ENCODE data around the gene SH3BGRL2.
"Not testable (repeated sequence)": the region's sequence is repeated elsewhere in the genome, so short reads cannot be mapped to it uniquely, and the experiment has no call there.

The SH3BGRL2 gene

GRCh38 chr6:79614326-79615305 lies 16.5 kb upstream of the SH3BGRL2 start:
- H3K9me3 ChIP-seq (ENCODE audit: control insufficient read depth in 2 of 2, low read length in 2 of 2) = no peaks in the 10 kb centered on the region
- no peaks in the 10 kb centered on the region for H3K4me1 ChIP-seq (ENCODE audit: control insufficient read depth, insufficient read depth, low read length)
- H3K9ac ChIP-seq (ENCODE audit: low read length in 2 of 2) = no peak overlapping the region

GRCh38 chr6:79617518-79617941 lies 13.6 kb upstream of the SH3BGRL2 start:
- no peak overlapping the region for H3K27ac ChIP-seq (ENCODE audit: low read length)
- H3K9me3 ChIP-seq (ENCODE audit: control insufficient read depth in 2 of 2, low read length in 2 of 2) = no peaks in the 10 kb centered on the region
- no peaks in the 10 kb centered on the region for H3K27me3 ChIP-seq (ENCODE audit: control insufficient read depth in 1 of 2, insufficient read depth in 2 of 2, low read length in 2 of 2)
- no peak overlapping the region for H3K4me3 ChIP-seq (ENCODE audit: low read length in 2 of 2)
- H3K36me3 ChIP-seq (ENCODE audit: control insufficient read depth in 2 of 2, insufficient read depth in 2 of 2, low read length in 2 of 2) = no peaks in the 10 kb centered on the region
- no peaks in the 10 kb centered on the region for H3K4me1 ChIP-seq (ENCODE audit: control insufficient read depth, insufficient read depth, low read length)
- no peak overlapping the region for H3K9ac ChIP-seq (ENCODE audit: low read length in 2 of 2)

More at GRCh38 chr6:79614326-79615305, 16.5 kb upstream of the SH3BGRL2 start:
- Histone ChIP-seq H3K4me3 (ENCODE audit: low read length in 2 of 2) (no peak overlapping the region), H3K27ac (ENCODE audit: low read length) (no peak overlapping the region), H3K36me3 (ENCODE audit: control insufficient read depth in 2 of 2, insufficient read depth in 2 of 2, low read length in 2 of 2) (no peaks in the 10 kb centered on the region), H3K27me3 (ENCODE audit: control insufficient read depth in 1 of 2, insufficient read depth in 2 of 2, low read length in 2 of 2) (no peaks in the 10 kb centered on the region)

GRCh38 chr6:79618425-79618824 lies 12.7 kb upstream of the SH3BGRL2 start:
- H3K9me3 ChIP-seq (ENCODE audit: control insufficient read depth in 2 of 2, low read length in 2 of 2); H3K9ac ChIP-seq (ENCODE audit: low read length in 2 of 2); H3K4me1 ChIP-seq (ENCODE audit: control insufficient read depth, insufficient read depth, low read length); H3K36me3 ChIP-seq (ENCODE audit: control insufficient read depth in 2 of 2, insufficient read depth in 2 of 2, low read length in 2 of 2); H3K27ac ChIP-seq (ENCODE audit: low read length); H3K27me3 ChIP-seq (ENCODE audit: control insufficient read depth in 1 of 2, insufficient read depth in 2 of 2, low read length in 2 of 2); H3K4me3 ChIP-seq (ENCODE audit: low read length in 2 of 2): not testable (repeated sequence)

- H3K36me3 ChIP-seq (ENCODE audit: control insufficient read depth in 2 of 2, insufficient read depth in 2 of 2, low read length in 2 of 2) = no peaks in the 10 kb centered on the region
- no peaks in the 10 kb centered on the region for H3K4me1 ChIP-seq (ENCODE audit: control insufficient read depth, insufficient read depth, low read length)
- H3K4me3 ChIP-seq (ENCODE audit: low read length in 2 of 2) = no peak overlapping the region
- H3K27me3 ChIP-seq (ENCODE audit: control insufficient read depth in 1 of 2, insufficient read depth in 2 of 2, low read length in 2 of 2) = no peaks in the 10 kb centered on the region
- H3K27ac ChIP-seq (ENCODE audit: low read length) = no peak overlapping the region
- no peak overlapping the region for H3K9ac ChIP-seq (ENCODE audit: low read length in 2 of 2)
- H3K9me3 ChIP-seq (ENCODE audit: control insufficient read depth in 2 of 2, low read length in 2 of 2) = no peaks in the 10 kb centered on the region
Observed at GRCh38 chr6:79621579-79621978, 9.6 kb upstream of the SH3BGRL2 start.

GRCh38 chr6:79622364-79622763 lies 8.8 kb upstream of the SH3BGRL2 start:
- H3K27me3 ChIP-seq (ENCODE audit: control insufficient read depth in 1 of 2, insufficient read depth in 2 of 2, low read length in 2 of 2) = no peaks in the 10 kb centered on the region
- H3K9ac ChIP-seq (ENCODE audit: low read length in 2 of 2) = no peak overlapping the region
- H3K4me1 ChIP-seq (ENCODE audit: control insufficient read depth, insufficient read depth, low read length) = no peaks in the 10 kb centered on the region
- H3K4me3 ChIP-seq (ENCODE audit: low read length in 2 of 2) = no peak overlapping the region
- no peak overlapping the region for H3K27ac ChIP-seq (ENCODE audit: low read length)
- H3K36me3 ChIP-seq (ENCODE audit: control insufficient read depth in 2 of 2, insufficient read depth in 2 of 2, low read length in 2 of 2) = no peaks in the 10 kb centered on the region
- no peaks in the 10 kb centered on the region for H3K9me3 ChIP-seq (ENCODE audit: control insufficient read depth in 2 of 2, low read length in 2 of 2)

- H3K27me3 ChIP-seq (ENCODE audit: control insufficient read depth in 1 of 2, insufficient read depth in 2 of 2, low read length in 2 of 2) = no peaks in the 10 kb centered on the region
- no peak overlapping the region for H3K27ac ChIP-seq (ENCODE audit: low read length)
- no peaks in the 10 kb centered on the region for H3K9me3 ChIP-seq (ENCODE audit: control insufficient read depth in 2 of 2, low read length in 2 of 2)
- no peaks in the 10 kb centered on the region for H3K36me3 ChIP-seq (ENCODE audit: control insufficient read depth in 2 of 2, insufficient read depth in 2 of 2, low read length in 2 of 2)
- no peaks in the 10 kb centered on the region for H3K4me1 ChIP-seq (ENCODE audit: control insufficient read depth, insufficient read depth, low read length)
- H3K9ac ChIP-seq (ENCODE audit: low read length in 2 of 2) = no peak overlapping the region
- no peak overlapping the region for H3K4me3 ChIP-seq (ENCODE audit: low read length in 2 of 2)
Observed at GRCh38 chr6:79623106-79623505, 8.0 kb upstream of the SH3BGRL2 start.

GRCh38 chr6:79625746-79626145 lies 5.4 kb upstream of the SH3BGRL2 start:
- Histone ChIP-seq H3K9me3 (ENCODE audit: control insufficient read depth in 2 of 2, low read length in 2 of 2) (no peaks in the 10 kb centered on the region), H3K27me3 (ENCODE audit: control insufficient read depth in 1 of 2, insufficient read depth in 2 of 2, low read length in 2 of 2) (no peaks in the 10 kb centered on the region), H3K27ac (ENCODE audit: low read length) (no peak overlapping the region), H3K4me3 (ENCODE audit: low read length in 2 of 2) (no peak overlapping the region), H3K9ac (ENCODE audit: low read length in 2 of 2) (no peak overlapping the region), H3K36me3 (ENCODE audit: control insufficient read depth in 2 of 2, insufficient read depth in 2 of 2, low read length in 2 of 2) (no peaks in the 10 kb centered on the region), H3K4me1 (ENCODE audit: control insufficient read depth, insufficient read depth, low read length) (peaks cover 2% of the 10 kb centered on the region)

- H3K4me1 ChIP-seq (ENCODE audit: control insufficient read depth, insufficient read depth, low read length) = peaks cover 6% of the 10 kb centered on the region
- no peaks in the 10 kb centered on the region for H3K27me3 ChIP-seq (ENCODE audit: control insufficient read depth in 1 of 2, insufficient read depth in 2 of 2, low read length in 2 of 2)
- no peaks in the 10 kb centered on the region for H3K36me3 ChIP-seq (ENCODE audit: control insufficient read depth in 2 of 2, insufficient read depth in 2 of 2, low read length in 2 of 2)
- no peak overlapping the region for H3K9ac ChIP-seq (ENCODE audit: low read length in 2 of 2)
- H3K27ac ChIP-seq (ENCODE audit: low read length) = no peak overlapping the region
- no peak overlapping the region for H3K4me3 ChIP-seq (ENCODE audit: low read length in 2 of 2)
- no peaks in the 10 kb centered on the region for H3K9me3 ChIP-seq (ENCODE audit: control insufficient read depth in 2 of 2, low read length in 2 of 2)
Observed at GRCh38 chr6:79626811-79627210, 4.3 kb upstream of the SH3BGRL2 start.

GRCh38 chr6:79627422-79627821 lies 3.7 kb upstream of the SH3BGRL2 start:
- Histone ChIP-seq H3K9ac (ENCODE audit: low read length in 2 of 2) (no peak overlapping the region), H3K36me3 (ENCODE audit: control insufficient read depth in 2 of 2, insufficient read depth in 2 of 2, low read length in 2 of 2) (no peaks in the 10 kb centered on the region), H3K4me1 (ENCODE audit: control insufficient read depth, insufficient read depth, low read length) (peaks cover 6% of the 10 kb centered on the region), H3K27me3 (ENCODE audit: control insufficient read depth in 1 of 2, insufficient read depth in 2 of 2, low read length in 2 of 2) (no peaks in the 10 kb centered on the region), H3K27ac (ENCODE audit: low read length) (no peak overlapping the region), H3K9me3 (ENCODE audit: control insufficient read depth in 2 of 2, low read length in 2 of 2) (no peaks in the 10 kb centered on the region), H3K4me3 (ENCODE audit: low read length in 2 of 2) (no peak overlapping the region)

GRCh38 chr6:79628466-79629288 lies 2.5 kb upstream of the SH3BGRL2 start:
- no peaks in the 10 kb centered on the region for H3K27me3 ChIP-seq (ENCODE audit: control insufficient read depth in 1 of 2, insufficient read depth in 2 of 2, low read length in 2 of 2)

More at GRCh38 chr6:79628466-79629288, 2.5 kb upstream of the SH3BGRL2 start:
- Histone ChIP-seq H3K4me3 (ENCODE audit: low read length in 2 of 2) (no peak overlapping the region), H3K9me3 (ENCODE audit: control insufficient read depth in 2 of 2, low read length in 2 of 2) (no peaks in the 10 kb centered on the region), H3K4me1 (ENCODE audit: control insufficient read depth, insufficient read depth, low read length) (peaks cover 6% of the 10 kb centered on the region), H3K36me3 (ENCODE audit: control insufficient read depth in 2 of 2, insufficient read depth in 2 of 2, low read length in 2 of 2) (no peaks in the 10 kb centered on the region), H3K9ac (ENCODE audit: low read length in 2 of 2) (no peak overlapping the region), H3K27ac (ENCODE audit: low read length) (no peak overlapping the region)

Measured in stomach smooth muscle (tissue), 2 donors.